ENCODE measurements around the gene NIPSNAP3A. TPM values are rescaled to one million over a fixed set of nuclear protein-coding genes. Genes with fewer than 3 reads are reported as not detected.

Gene NIPSNAP3A
- total RNA-seq, 1 experiment from 2014 or later, result 7.2 TPM

DNA sequence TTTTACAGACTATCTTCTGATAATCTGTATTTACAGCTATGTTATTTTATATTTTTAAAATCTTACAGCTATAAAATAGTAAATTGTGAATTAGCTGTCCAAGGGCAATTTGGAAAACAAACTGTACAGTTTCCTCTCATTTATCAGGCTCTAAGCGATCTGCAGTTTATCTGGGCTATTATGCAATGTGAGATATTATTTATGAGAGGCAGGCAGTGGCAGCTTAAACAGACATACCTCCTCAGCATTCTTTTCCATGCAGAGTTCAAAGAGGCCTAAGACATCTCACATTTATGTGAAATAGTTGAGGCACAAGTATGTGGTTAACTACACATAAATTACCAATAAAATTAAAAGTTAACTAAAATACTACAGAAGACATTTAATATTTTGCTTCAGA is 26.6 kb downstream of the NIPSNAP3A start (continued):
- TF ChIP-seq, protein P1, sequence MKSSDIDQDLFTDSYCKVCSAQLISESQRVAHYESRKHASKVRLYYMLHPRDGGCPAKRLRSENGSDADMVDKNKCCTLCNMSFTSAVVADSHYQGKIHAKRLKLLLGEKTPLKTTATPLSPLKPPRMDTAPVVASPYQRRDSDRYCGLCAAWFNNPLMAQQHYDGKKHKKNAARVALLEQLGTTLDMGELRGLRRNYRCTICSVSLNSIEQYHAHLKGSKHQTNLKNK (CRISPR knock-in tag; IDR thresholded peaks at IDR 0.05), result no peak
- TF ChIP-seq, protein P2, sequence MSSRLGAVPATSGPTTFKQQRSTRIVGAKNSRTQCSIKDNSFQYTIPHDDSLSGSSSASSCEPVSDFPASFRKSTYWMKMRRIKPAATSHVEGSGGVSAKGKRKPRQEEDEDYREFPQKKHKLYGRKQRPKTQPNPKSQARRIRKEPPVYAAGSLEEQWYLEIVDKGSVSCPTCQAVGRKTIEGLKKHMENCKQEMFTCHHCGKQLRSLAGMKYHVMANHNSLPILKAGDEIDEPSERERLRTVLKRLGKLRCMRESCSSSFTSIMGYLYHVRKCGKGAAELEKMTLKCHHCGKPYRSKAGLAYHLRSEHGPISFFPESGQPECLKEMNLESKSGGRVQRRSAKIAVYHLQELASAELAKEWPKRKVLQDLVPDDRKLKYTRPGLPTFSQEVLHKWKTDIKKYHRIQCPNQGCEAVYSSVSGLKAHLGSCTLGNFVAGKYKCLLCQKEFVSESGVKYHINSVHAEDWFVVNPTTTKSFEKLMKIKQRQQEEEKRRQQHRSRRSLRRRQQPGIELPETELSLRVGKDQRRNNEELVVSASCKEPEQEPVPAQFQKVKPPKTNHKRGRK (CRISPR knock-in tag; IDR thresholded peaks at IDR 0.05; ENCODE audit: borderline replicate concordance), result no peak
- TF ChIP-seq, protein P3, sequence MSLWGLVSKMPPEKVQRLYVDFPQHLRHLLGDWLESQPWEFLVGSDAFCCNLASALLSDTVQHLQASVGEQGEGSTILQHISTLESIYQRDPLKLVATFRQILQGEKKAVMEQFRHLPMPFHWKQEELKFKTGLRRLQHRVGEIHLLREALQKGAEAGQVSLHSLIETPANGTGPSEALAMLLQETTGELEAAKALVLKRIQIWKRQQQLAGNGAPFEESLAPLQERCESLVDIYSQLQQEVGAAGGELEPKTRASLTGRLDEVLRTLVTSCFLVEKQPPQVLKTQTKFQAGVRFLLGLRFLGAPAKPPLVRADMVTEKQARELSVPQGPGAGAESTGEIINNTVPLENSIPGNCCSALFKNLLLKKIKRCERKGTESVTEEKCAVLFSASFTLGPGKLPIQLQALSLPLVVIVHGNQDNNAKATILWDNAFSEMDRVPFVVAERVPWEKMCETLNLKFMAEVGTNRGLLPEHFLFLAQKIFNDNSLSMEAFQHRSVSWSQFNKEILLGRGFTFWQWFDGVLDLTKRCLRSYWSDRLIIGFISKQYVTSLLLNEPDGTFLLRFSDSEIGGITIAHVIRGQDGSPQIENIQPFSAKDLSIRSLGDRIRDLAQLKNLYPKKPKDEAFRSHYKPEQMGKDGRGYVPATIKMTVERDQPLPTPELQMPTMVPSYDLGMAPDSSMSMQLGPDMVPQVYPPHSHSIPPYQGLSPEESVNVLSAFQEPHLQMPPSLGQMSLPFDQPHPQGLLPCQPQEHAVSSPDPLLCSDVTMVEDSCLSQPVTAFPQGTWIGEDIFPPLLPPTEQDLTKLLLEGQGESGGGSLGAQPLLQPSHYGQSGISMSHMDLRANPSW (CRISPR knock-in tag; conservative IDR thresholded peaks at IDR 0.05; ENCODE audit: low read depth), result no peak
- no peak for TF ChIP-seq NFE2L1 (CRISPR knock-in tag; IDR thresholded peaks at IDR 0.05)

DNA sequence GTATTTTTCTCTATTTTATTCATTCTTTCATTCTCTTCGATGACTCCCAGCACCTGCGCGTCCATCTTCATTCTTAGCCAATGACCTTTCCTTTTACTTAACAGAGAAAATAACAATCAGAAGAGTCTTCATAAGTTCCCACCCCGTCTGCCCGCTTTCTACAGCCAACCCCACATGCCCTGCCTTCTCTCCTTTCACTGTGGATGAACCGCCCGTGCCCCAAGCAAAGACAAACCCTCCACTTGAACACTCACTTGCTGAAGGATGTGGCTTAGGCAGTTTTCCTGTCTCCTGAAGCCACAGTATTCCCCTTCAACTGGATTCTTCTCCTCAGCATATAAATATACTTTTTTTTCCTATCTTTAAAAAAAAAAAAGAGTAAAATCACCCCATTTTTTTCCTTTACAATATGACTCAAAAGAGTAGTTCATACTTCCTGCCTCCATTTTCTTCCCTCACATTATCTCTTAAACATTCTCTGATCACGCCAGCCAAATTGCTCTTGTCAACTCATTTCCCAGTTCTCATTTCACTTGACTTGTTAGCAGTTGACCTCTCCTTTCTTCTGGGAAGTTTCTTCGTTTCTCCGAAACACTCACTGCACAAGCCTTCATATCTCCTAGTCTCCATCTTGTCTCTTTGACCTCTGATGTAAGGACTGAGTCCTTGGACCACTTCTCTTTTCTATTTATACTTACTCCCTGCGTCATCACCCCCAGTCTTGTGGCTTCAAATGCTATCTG is 27.5 kb downstream of the NIPSNAP3A start:
- H3K27me3 Mint-ChIP-seq (ENCODE audit: low read depth), result no peaks in the 10 kb centered on the region
- no peak overlapping the region for H3K4me3 Mint-ChIP-seq
- H3K27ac Mint-ChIP-seq, result no peak overlapping the region
- DNase-seq (ENCODE audit: low spot score) (no peak), ATAC-seq (no peak)
- TF ChIP-seq TP53 (CRISPR knock-in tag; IDR thresholded peaks at IDR 0.05), result no peak
- TF ChIP-seq, protein P4, sequence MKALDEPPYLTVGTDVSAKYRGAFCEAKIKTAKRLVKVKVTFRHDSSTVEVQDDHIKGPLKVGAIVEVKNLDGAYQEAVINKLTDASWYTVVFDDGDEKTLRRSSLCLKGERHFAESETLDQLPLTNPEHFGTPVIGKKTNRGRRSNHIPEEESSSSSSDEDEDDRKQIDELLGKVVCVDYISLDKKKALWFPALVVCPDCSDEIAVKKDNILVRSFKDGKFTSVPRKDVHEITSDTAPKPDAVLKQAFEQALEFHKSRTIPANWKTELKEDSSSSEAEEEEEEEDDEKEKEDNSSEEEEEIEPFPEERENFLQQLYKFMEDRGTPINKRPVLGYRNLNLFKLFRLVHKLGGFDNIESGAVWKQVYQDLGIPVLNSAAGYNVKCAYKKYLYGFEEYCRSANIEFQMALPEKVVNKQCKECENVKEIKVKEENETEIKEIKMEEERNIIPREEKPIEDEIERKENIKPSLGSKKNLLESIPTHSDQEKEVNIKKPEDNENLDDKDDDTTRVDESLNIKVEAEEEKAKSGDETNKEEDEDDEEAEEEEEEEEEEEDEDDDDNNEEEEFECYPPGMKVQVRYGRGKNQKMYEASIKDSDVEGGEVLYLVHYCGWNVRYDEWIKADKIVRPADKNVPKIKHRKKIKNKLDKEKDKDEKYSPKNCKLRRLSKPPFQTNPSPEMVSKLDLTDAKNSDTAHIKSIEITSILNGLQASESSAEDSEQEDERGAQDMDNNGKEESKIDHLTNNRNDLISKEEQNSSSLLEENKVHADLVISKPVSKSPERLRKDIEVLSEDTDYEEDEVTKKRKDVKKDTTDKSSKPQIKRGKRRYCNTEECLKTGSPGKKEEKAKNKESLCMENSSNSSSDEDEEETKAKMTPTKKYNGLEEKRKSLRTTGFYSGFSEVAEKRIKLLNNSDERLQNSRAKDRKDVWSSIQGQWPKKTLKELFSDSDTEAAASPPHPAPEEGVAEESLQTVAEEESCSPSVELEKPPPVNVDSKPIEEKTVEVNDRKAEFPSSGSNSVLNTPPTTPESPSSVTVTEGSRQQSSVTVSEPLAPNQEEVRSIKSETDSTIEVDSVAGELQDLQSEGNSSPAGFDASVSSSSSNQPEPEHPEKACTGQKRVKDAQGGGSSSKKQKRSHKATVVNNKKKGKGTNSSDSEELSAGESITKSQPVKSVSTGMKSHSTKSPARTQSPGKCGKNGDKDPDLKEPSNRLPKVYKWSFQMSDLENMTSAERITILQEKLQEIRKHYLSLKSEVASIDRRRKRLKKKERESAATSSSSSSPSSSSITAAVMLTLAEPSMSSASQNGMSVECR (CRISPR knock-in tag; IDR thresholded peaks at IDR 0.05; ENCODE audit: borderline replicate concordance), result no peak
- CTCF ChIA-PET, result no interaction called here
- H3K36me3 Mint-ChIP-seq, result no peaks in the 10 kb centered on the region
- H3K9me3 Mint-ChIP-seq, result no peaks in the 10 kb centered on the region
- no peaks in the 10 kb centered on the region for H3K4me1 Mint-ChIP-seq
- POLR2A ChIA-PET, result no interaction called here

DNA sequence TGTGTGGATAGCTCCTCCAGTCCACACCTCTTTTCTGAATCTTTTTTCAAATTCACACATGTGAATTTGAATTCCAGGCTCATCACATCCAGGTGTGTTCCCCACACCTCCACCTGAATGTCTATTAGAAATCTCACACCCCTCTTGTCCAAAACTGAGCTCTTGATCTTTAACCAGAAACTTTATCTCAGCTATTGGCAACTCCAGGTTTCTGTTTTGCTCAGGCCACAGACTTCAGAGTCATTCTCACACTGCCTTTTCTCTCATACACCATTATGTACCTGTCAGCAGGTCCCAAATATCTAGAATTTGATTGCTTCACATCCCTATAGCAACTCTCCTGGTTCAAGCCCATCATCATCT is 28.1 kb downstream of the NIPSNAP3A start:
- POLR2A ChIA-PET, result no interaction called here
- CTCF ChIA-PET, result no interaction called here
- no peak for ATAC-seq

More for the DNA sequence above, 28.1 kb downstream of the NIPSNAP3A start:
- TF ChIP-seq, protein P5, sequence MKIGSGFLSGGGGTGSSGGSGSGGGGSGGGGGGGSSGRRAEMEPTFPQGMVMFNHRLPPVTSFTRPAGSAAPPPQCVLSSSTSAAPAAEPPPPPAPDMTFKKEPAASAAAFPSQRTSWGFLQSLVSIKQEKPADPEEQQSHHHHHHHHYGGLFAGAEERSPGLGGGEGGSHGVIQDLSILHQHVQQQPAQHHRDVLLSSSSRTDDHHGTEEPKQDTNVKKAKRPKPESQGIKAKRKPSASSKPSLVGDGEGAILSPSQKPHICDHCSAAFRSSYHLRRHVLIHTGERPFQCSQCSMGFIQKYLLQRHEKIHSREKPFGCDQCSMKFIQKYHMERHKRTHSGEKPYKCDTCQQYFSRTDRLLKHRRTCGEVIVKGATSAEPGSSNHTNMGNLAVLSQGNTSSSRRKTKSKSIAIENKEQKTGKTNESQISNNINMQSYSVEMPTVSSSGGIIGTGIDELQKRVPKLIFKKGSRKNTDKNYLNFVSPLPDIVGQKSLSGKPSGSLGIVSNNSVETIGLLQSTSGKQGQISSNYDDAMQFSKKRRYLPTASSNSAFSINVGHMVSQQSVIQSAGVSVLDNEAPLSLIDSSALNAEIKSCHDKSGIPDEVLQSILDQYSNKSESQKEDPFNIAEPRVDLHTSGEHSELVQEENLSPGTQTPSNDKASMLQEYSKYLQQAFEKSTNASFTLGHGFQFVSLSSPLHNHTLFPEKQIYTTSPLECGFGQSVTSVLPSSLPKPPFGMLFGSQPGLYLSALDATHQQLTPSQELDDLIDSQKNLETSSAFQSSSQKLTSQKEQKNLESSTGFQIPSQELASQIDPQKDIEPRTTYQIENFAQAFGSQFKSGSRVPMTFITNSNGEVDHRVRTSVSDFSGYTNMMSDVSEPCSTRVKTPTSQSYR (CRISPR knock-in tag; IDR thresholded peaks at IDR 0.05), result no peak
- TF ChIP-seq, protein P6, sequence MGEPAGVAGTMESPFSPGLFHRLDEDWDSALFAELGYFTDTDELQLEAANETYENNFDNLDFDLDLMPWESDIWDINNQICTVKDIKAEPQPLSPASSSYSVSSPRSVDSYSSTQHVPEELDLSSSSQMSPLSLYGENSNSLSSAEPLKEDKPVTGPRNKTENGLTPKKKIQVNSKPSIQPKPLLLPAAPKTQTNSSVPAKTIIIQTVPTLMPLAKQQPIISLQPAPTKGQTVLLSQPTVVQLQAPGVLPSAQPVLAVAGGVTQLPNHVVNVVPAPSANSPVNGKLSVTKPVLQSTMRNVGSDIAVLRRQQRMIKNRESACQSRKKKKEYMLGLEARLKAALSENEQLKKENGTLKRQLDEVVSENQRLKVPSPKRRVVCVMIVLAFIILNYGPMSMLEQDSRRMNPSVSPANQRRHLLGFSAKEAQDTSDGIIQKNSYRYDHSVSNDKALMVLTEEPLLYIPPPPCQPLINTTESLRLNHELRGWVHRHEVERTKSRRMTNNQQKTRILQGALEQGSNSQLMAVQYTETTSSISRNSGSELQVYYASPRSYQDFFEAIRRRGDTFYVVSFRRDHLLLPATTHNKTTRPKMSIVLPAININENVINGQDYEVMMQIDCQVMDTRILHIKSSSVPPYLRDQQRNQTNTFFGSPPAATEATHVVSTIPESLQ (CRISPR knock-in tag; IDR thresholded peaks at IDR 0.05), result no peak
- H3K9me3 Mint-ChIP-seq, result no peaks in the 10 kb centered on the region
- no peaks in the 10 kb centered on the region for H3K27me3 Mint-ChIP-seq (ENCODE audit: low read depth)
- no peaks in the 10 kb centered on the region for H3K36me3 Mint-ChIP-seq
- H3K27ac Mint-ChIP-seq, result no peak overlapping the region
- no peak for DNase-seq (ENCODE audit: low spot score)
- no peaks in the 10 kb centered on the region for H3K4me1 Mint-ChIP-seq
- H3K4me3 Mint-ChIP-seq, result no peak overlapping the region

Measured in WTC11 (cell line).